Sigmoid colon (tissue), 7 donors: ENCODE measurements around the gene FADD. TPM values are rescaled to one million over a fixed set of nuclear protein-coding genes. Genes with fewer than 3 reads are reported as not detected.
A peak's percentile ranks its signal among the peaks of the same experiment; 100 is the strongest.

ENCODE experiments used
- DNase-seq: peaks from one replicate; pipeline ENCODE4 v3.0.0-alpha.2; 2019
- H3K27ac ChIP-seq, 4 donors: fragments of 200-600 bp; sonication (generic); one replicate each; pipeline ENCODE4 v1.5.1; 2016 to 2019; ENCODE audit warnings: mild to moderate bottlenecking in 1 of 4
- H3K27me3 ChIP-seq, 3 donors: fragments of 200-600 bp; sonication (generic); one replicate each; pipeline ENCODE4 v1.5.1; 2019; ENCODE audit warnings: mild to moderate bottlenecking in 1 of 3
- H3K36me3 ChIP-seq, 4 donors: fragments of 200-600 bp; sonication (generic); one replicate each; pipeline ENCODE4 v1.5.1; 2016 to 2019
- H3K4me1 ChIP-seq, 4 donors: fragments of 200-600 bp; sonication (generic); one replicate each; pipeline ENCODE4 v1.5.1; 2017 to 2019
- H3K4me3 ChIP-seq, 4 donors: fragments of 200-600 bp; sonication (generic); one replicate each; pipeline ENCODE4 v1.5.1; 2017 to 2019; ENCODE audit warnings: mild to moderate bottlenecking in 2 of 4, moderate library complexity in 1 of 4
- H3K9me3 ChIP-seq, 4 donors: fragments of 200-600 bp in 3 of 4; sonication (generic) in 3 of 4; one replicate each; pipeline versions ENCODE4 v1.5.1 to v1.6.1; 2013 to 2019
- CTCF ChIP-seq, 4 experiments: fragments of 450-650 bp in 3 of 4; fragments of 200-600 bp in 1 of 4; IDR thresholded peaks; one replicate each; pipeline ENCODE4 v1.5.1; 2016 to 2019; ENCODE audit warnings: antibody characterized with exemption in 4 of 4, mild to moderate bottlenecking in 3 of 4, moderate library complexity in 2 of 4
- EP300 ChIP-seq, 4 donors: sonication (generic); formaldehyde crosslinking; IDR thresholded peaks; one replicate each; pipeline ENCODE4 v1.6.1; 2017; ENCODE audit warnings: antibody characterized with exemption in 4 of 4
- POLR2A ChIP-seq, 2 donors: fragments of 450-650 bp; IDR thresholded peaks; one replicate each; pipeline ENCODE4 v1.6.1; 2016; ENCODE audit warnings: antibody characterized with exemption in 2 of 2, mild to moderate bottlenecking in 2 of 2, moderate library complexity in 2 of 2
- POLR2AphosphoS5 ChIP-seq, 4 donors: sonication (generic); formaldehyde crosslinking; IDR thresholded peaks; one replicate each; pipeline ENCODE4 v1.6.1; 2017; ENCODE audit warnings: antibody characterized with exemption in 4 of 4
- WGBS, 2 donors: extraction: QIAGEN DNeasy Blood & Tissue Kit; methylation state at CpG; one replicate each; pipeline ENCODE4 v1.1.7; 2013; 5-methylcytosine and 5-hydroxymethylcytosine counted together
- intact Hi-C: fragments of 100-400 bp; cut with DNase I; formaldehyde crosslinking; loops from one replicate; pipeline ENCODE4 v1.15.1; 2023
- polyA plus RNA-seq, 3 donors: library from polyadenylated mRNA; stranded (reverse); fragments of 200-250 nt; gene quantifications; one replicate each; pipeline ENCODE4 v1.2.3, GENCODE V29; 2013
- total RNA-seq, 4 donors: library from RNA; depleted of rRNA; stranded (reverse); fragments of >200 nt; gene quantifications; one replicate each; pipeline ENCODE4 v1.1.0, GENCODE V29; 2016
- donor health status: healthy with polysubstance abuse.
- donor health status: Bipolar disorder and iron deficiency.
- donor health status: healthy.

The FADD gene
- total and polyA plus RNA-seq, 7 donors: 11.5 to 35.5 (median 20.4) TPM

GRCh38 chr11:70207531-70208131, 4.5 kb downstream of the FADD start:
- intact Hi-C loops: no loop called here
- Histone ChIP-seq H3K4me1 (peaks cover 0 to 22% (median 18%) of the 10 kb centered on the region in 4 donors), H3K9me3 (no peaks in the 10 kb centered on the region), H3K27me3 (no peaks in the 10 kb centered on the region), H3K4me3 (no peak overlapping the region), H3K27ac (no peak overlapping the region), H3K36me3 (peaks cover 8 to 43% (median 20%) of the 10 kb centered on the region in 4 donors)
- no peak for DNase-seq
- no peak for TF ChIP-seq POLR2A (IDR thresholded peaks at IDR 0.05)
- no peak for TF ChIP-seq EP300 (IDR thresholded peaks at IDR 0.05)
- TF ChIP-seq CTCF (IDR thresholded peaks at IDR 0.05): no peak
- no peak for TF ChIP-seq POLR2AphosphoS5 (IDR thresholded peaks at IDR 0.05)
- 89 to 92% methylated on average over 15 of the region's 15 CpGs for WGBS, 2 donors

DNA sequence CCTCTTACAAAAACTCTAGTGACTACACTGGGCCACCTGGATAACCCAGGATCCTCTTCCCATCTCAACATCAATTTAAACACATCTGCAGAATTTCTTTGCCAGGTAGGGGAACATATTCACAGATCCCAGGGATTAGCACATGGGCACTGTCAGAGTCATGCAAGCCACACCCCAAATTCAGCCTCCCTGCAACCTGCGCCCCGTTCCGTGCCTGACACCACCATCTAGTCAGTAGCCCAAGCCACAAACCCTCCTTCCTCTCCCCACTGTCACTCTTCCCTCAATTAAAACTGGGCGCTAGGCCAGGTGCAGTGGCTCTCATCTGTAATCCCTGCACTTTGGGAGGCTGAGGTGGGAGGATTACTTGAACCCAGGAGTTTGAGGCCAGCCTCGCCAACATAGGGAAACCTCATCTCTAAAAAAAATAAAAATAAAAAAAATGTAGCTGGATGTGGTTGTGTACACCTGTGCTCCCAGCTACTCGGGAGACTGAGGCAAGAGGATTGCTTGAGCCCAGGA, 6.4 kb downstream of the FADD start:
- Histone ChIP-seq H3K9me3 (no peaks in the 10 kb centered on the region), H3K4me1 (peaks cover 0 to 10% (median 8%) of the 10 kb centered on the region in 4 donors), H3K27me3 (no peaks in the 10 kb centered on the region), H3K4me3 (no peak overlapping the region), H3K36me3 (peaks cover 8 to 43% (median 20%) of the 10 kb centered on the region in 4 donors), H3K27ac (no peak overlapping the region)
- intact Hi-C loops: no loop called here
- WGBS, 2 donors: 86 to 89% methylated on average over 6 of the region's 6 CpGs
- TF ChIP-seq CTCF (IDR thresholded peaks at IDR 0.05) (no peak), EP300 (IDR thresholded peaks at IDR 0.05) (no peak), POLR2A (IDR thresholded peaks at IDR 0.05) (no peak), POLR2AphosphoS5 (IDR thresholded peaks at IDR 0.05) (no peak)
- DNase-seq: no peak

GRCh38 chr11:70210051-70210501, 7.0 kb downstream of the FADD start:
- Histone ChIP-seq H3K4me1 (peaks cover 0 to 4% (median 2%) of the 10 kb centered on the region in 4 donors), H3K27ac (no peak overlapping the region), H3K4me3 (no peak overlapping the region), H3K36me3 (peaks cover 8 to 38% (median 19%) of the 10 kb centered on the region in 4 donors), H3K9me3 (no peaks in the 10 kb centered on the region), H3K27me3 (no peaks in the 10 kb centered on the region)
- DNase-seq: no peak
- TF ChIP-seq CTCF (IDR thresholded peaks at IDR 0.05) (no peak), POLR2AphosphoS5 (IDR thresholded peaks at IDR 0.05) (peak in 1 of 4 donors; percentile 16), POLR2A (IDR thresholded peaks at IDR 0.05) (no peak), EP300 (IDR thresholded peaks at IDR 0.05) (no peak)
- intact Hi-C loops: no loop called here
- WGBS, 2 donors: 59 to 76% methylated on average over 8 of the region's 8 CpGs

GRCh38 chr11:70210530-70210929, 7.4 kb downstream of the FADD start:
- WGBS, 2 donors: 38 to 78% methylated on average over 5 of the region's 5 CpGs
- Histone ChIP-seq H3K4me1 (no peaks in the 10 kb centered on the region), H3K27me3 (no peaks in the 10 kb centered on the region), H3K9me3 (no peaks in the 10 kb centered on the region), H3K36me3 (peaks cover 8 to 37% (median 17%) of the 10 kb centered on the region in 4 donors), H3K4me3 (no peak overlapping the region), H3K27ac (no peak overlapping the region)
- TF ChIP-seq POLR2A (IDR thresholded peaks at IDR 0.05) (no peak), EP300 (IDR thresholded peaks at IDR 0.05) (no peak), POLR2AphosphoS5 (IDR thresholded peaks at IDR 0.05) (no peak), CTCF (IDR thresholded peaks at IDR 0.05) (no peak)
- intact Hi-C loops: no loop called here
- no peak for DNase-seq
